ENCODE data around the gene AGAP1.

Gene AGAP1

DNA sequence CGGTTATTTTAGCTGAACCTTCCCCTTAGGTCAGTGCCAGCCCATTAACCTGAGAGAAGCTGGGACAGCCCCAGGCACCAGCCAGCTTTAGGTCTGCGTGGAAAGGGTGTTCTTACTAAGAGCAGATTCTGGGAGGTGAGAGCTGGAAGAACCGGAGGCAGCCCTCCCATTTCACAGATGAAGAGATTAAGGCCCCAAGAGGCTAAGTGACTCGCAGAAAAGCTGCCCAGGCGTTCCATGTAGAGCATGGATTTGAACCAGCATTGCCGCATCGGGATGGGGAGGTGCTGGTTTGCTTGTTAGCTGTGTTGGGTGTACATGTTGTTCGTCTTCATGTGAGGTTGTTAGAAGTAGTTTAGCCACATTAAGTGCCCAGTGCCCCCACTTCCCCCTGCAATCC is 203.2 kb downstream of the AGAP1 start:
- DNase-seq = no peak

DNA sequence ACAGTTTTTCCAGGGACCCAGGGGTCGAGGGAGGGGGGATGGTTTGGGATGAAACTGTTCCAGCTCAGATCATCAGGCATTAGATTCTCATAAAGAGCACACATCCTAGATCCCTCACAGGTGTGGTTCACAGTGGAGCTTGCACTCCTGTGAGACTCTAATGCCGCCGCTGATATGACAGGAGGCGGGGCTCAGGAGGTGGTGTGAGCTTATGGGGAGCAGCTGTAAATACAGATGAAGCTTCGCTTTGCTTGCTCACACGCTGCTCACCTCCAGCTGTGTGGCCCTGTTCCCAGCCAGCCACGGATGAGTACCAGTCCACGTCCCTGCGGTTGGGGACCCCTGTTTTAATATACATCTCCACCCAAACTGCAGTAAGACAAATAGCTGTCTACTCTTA is 204.2 kb downstream of the AGAP1 start:
- no peak for DNase-seq

DNA sequence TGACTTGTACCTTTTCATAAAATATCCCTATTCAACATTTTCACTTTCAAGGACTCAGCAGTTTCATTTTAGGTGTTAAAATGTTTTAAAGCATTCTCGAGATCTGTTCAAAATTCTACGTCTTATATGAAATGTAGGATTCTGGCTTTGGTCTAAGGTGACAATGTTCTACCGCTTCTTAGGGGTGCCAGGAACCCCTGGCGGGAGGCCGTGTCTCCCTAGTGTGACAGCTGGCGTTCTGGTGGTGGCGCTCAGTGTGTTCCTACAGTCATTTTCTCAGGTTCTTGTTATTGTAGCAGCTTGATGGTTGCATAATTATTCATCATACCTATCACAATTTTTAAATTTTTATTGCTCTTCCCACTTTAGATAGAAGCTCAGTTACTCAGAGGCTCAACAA is 204.6 kb downstream of the AGAP1 start:
- DNase-seq = no peak

DNA sequence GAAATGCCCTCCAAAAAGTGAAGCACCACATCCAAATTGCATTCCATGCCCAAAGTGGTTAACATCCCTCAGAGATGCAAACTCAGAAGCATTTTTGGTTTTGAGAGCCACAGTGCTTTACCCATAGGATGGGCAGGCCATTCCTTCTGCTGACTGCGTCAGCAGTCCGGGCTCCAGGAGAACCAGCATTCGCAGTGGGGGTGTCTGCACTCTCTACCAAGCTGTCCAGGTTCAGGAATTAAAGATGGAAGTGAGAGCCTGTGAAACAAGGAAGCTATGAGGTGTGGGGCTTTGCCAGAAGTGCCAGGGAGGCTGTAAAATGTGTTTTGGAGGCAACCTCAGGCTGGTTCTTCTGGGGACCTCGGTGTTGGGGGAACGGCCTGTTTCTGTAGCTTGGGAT is 205.7 kb downstream of the AGAP1 start:
- DNase-seq = no peak

DNA sequence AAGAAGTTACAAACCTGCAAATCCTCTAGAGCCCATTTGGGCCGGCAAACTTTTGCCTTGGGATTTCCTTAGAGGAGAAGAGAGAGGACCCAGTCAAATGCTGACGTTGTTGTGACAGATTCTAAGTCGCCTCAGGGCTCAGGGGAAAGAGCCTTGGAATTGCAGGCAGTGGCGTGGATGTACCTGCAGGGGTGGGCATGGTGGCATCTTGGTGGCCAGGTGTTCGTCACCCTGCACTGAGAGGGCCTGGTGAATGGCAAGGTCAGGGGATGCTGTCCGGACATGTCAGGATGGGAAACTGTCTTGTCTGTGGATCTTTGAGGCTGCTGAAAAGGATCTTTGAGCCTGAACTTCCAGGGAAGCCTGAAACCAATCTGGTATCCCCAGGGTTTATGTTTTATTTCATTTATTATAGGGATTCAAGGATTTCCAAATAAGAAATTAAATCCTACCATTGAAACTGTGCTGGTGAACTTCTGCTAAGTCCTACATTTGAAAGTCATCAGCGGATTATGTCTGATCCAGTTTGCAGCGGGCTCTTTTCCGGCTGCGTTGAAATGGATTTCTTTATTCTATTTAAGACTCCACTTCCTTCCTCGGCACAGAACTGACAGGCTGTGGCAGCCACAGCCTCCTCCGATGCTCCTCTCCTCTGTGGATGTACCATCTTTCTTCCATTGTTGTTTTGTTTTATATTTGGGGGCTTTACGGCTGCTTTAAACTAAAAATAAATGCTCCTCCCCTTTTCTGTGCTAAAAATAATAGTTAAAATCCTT is 207.6 kb downstream of the AGAP1 start:
- no peak for DNase-seq

DNA sequence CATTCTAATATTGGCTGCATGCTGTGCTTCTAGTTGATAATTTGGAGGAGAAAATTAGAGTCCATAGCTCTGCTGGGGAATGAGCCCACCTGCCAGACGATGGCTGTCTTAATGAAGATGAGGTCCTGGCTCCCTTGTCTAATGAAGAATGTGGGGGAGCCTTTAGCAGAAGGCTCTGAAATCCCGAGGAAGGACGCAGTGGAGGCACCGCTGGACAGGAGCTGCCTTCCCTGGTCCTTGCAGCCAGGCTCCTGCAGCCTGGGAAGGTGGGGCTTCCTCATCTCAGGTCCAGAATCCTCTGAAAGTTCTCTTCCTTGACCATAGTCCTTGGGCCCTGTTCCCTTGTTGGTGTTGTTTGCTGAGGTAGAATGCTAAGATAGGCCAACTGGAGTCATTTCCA is 208.3 kb downstream of the AGAP1 start:
- DNase-seq = no peak

DNA sequence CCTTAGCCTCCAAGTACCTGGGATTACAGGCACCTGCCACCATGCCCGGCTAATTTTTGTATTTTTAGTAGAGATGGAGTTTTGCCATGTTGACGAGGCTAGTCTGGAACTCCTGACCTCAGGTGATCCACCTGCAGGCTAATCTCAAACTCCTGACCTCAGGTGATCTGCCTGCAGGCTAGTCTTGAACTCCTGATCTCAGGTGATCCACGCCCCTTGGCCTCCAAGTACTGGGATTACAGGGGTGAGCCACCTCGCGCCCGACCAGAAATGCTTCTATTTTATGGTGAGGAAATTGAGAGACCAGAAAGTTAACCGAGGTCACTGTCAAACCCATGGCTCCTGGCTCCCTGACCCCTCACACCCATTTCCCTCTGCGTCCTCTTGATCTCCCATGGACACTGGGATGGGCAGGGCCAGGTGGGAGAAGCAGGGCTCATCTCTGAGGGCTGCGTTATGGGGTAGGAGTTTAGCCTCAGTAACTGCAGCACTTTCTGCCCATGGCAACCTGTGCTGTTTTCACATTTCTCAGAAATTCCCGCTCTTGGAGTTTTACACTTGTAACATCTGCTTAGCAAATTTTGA is 210.0 kb downstream of the AGAP1 start:
- no peak for DNase-seq

DNA sequence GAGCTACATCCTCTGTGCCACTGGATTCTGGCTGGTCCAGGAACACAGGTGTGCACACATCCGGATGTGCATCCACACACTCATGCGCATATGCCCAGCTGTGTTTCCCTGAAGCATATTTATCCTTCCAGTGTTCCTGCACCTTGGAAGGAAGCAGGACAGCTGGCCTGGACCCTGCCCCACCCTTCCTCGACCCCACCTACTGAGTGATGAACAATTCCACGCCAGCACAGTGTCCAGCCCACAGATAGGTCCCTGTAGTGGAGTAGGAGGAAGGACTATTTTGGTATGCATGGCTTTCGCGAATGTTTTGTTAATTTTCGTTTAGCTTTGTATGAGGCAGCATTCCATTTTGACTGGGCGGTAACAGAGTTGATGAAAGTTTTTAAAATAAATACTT is 211.5 kb downstream of the AGAP1 start:
- DNase-seq = no peak

DNA sequence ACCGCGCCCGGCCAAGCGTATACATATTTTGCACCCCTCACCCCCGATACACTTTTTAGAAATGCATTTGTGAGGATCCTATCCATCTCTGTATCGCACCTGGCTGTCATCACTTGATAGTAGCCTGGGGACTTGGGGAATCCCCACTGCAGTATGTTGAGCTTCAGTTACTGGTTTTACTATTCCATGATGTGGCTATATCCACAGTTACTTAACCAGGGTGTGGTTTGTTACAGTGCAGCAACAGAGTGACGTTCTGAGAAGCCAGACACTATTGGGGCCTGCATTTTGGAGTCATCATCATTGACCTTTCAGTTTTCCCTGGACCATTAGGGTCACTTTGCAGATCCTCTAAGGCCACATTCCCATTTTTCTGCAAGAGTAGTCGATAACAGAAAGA is 212.7 kb downstream of the AGAP1 start:
- no peak for DNase-seq

DNA sequence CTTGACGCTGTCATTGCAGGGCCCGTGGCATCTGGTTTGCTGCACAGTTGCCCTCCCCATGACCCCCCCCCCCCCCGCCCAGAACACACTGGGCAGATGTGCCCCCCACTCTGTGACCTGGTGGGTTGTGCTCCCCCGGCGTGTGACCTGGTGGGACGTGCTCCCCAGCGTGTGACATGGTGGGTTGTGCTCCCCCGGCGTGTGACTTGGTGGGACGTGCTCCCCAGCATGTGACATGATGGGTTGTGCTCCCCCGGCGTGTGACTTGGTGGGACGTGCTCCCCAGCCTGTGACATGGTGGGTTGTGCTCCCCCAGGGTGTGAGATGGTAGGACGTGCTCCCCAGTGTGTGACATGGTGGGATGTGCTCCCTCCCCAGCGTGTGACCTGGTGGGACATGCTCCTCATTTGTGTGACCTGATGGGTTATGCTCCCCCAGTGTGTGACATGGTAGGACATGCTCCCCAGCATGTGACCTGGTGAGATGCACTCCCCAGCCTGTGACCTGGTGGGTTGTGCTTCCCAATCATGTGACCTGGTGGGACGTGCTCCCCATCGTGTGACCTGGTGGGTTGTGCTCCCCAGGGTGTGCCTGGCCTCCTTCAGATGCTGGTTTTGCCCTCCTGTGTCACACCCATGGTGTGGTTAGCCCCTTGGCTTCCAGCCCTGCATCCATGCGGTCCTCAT is 213.7 kb downstream of the AGAP1 start:
- no peak for DNase-seq

DNA sequence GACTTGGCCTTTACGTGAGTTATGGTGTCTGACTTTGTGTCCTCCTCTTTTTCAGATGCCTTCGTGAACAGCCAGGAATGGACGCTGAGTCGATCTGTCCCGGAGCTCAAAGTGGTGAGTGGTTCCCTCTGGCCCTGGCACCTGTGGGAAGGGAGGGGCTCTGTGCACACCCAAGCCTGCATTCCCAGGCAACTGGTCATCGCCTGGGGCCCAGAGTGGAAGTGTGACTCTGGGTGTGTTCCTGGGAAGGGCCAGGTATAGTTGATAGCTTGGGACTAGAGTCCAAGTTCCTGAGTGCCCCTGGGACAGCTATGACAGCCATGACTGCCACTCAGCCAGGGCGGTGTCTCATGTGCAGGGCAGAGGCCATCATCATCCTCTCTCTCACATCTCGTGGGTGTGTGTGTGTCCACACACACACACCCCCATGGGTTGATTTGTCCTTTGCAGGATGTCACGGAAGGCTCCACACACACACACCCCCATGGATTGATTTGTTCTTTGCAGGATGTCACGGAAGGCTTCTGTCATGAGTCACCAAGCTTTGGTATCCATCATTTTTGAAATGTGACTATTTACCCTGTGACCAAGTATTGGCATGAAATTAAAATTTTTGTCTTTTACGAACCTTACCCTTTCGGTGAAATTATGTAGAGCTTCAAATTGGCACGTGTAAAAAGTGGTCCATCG is 215.4 kb downstream of the AGAP1 start:
- DNase-seq = no peak

DNA sequence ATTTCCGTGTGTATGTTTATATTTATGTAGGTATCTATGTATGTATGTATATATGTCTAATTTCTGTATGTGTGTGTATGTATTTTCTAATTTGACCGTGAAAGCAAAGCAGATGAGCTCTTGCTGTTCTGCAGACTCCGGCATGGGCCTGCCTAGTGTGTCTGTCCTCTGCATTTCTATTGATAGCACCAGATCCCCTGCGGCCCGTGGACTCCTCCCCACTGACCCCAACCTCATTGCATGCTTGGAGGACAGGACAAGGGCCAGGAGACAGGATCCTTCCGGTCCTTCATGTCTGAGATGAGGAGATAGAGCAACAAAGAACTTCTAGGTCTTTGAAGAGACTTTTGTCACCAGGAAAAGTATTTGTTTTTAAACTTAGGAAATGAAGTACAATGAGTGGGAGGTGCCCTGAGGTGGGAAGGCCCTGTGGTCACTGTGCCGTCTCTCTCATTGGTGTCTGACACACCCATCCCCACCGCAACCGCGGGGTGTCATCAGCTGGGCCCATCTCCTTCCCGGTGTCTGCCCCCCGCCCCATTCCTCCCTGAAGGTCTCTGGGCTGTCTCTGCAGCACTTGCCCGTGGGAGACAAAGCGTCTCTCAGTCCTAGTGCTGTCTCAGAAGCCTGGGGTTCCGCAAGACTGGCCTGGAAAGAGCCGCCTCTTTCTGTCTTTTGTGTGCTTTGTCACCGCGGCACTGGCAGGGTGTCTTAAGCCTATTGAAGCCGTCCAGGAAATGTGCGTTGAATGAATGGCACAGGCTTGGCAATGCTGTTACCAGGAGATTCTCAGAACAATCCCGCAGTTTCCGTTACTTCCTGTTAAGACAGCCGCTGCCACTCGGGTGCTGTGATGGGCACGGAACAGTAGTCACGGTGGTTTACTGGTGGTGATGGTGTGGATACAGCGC is 216.4 kb downstream of the AGAP1 start:
- no peak for DNase-seq

DNA sequence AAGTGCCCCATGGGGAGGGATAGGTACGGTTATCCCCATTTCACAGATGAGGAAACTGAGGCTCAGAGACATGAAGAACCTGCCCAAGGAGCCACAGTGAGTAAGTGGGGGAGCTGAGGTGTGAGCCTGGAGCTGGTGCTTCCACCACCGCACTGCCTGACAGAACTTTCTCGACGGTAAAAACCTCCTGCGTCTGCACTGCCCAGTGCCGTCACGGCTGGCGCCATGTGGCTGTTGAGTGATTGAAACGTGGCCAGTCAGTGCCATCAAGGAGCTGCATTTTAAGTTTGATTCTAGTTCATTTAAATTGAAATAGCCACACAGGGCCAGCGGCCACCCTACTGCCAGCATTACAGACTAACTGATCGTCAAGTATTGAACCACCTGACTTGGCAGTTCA is 217.1 kb downstream of the AGAP1 start:
- no peak for DNase-seq

DNA sequence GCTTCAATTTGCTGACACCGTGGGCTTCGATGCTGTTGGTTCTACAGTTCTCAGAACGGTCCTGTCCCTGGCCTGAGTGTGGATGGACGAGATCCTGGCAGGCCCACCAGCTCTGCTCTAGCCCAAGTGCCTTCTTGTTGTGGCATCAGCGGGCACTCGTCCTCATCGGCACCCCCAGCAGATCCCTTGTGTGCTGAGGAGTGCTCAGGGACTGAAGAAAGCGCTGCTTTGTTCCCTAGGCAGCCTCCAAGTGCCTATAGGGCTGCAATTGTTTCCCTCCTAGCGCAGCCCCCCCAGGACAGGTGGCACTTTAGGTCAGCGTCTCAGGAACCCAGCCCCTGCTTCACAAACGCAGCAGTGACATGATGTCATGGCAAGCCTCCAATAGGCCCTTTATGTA is 217.7 kb downstream of the AGAP1 start:
- no peak for DNase-seq

DNA sequence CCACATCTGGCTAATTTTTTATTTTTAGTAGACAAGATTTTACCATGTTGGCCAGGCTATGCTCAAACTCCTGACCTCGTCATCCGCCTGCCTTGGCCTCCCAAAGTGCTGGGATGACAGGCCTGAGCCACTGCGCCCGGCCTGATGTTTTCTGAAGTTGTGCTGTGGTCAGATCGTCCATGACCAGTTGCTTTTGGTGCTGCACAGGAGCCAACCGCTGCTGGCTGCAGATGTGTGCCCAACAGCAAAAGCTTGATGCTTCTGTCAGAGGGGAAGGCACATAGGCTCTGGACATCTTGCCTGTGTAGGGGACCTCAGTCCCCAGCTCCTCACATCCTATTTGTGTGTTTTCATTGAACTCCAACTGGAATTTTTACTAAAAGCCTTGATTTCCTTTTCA is 218.3 kb downstream of the AGAP1 start:
- no peak for DNase-seq

DNA sequence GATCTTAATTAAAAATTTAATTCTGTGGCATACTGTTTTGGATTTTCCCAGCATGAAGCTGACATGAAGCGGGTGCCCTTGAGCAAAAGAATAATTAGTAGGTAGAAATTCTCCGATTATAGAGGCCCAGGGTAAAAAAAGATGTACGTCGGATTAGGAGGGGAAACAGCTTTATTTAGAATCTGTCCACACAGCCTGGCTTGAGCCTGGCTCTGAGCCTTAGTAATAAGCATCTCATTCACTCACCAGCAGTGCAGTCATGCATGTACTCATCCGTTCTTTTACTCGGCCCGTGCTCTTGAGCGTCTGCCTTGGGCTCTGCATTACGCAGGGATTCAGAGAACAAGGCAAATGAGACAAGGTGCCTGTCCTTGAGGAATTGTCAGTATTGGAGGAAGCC is 219.3 kb downstream of the AGAP1 start:
- no peak for DNase-seq

DNA sequence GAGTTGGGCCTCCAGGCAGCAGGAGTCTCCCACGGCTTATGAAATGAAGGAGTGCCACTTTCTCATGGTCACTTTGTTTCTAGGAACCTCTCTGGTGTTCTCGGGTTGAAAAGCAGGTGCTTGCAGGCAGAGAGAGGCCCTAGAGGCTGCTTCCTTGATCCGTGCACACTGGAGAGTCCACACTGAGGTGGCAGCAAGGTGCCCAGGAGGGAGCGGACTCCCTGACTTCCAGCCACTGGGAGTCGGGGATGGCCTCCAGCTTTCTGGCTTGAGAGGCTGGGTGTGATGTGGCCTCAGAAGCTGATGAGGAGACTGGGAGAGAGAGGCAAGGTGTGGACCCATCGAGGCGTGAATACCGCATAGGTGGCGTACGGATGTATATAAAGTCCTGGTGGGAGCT is 221.8 kb downstream of the AGAP1 start:
- DNase-seq = no peak

DNA sequence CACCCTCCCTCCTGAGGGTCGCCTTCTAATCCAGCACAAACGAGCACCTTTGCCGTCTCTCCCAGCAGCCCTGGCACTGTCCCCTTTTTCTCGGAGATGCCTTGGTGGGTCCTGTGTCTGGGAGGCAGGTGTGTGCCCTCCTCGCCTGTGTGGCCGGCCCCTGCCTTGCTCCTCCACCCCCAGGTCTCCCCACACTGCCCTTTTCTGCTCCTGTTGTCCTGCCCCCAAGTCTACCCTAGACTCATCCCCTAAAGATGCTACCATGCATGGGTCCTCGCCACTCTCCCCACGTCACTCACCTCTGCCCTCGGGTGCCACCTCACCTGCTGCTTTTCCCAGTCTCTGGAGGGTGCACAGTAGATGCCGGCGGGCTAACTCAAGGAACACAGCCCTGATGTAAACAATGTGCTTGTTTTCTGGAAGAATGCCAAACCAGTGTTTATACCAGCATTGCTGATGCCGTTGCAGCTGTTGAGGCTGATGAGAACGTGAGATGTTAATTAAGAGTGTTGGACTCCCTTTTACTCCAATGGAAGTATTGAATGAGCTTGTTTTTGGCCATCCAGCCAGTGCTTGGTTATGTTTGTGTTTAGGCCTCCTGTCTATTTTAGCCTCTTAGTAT is 223.1 kb downstream of the AGAP1 start:
- no peak for DNase-seq

DNA sequence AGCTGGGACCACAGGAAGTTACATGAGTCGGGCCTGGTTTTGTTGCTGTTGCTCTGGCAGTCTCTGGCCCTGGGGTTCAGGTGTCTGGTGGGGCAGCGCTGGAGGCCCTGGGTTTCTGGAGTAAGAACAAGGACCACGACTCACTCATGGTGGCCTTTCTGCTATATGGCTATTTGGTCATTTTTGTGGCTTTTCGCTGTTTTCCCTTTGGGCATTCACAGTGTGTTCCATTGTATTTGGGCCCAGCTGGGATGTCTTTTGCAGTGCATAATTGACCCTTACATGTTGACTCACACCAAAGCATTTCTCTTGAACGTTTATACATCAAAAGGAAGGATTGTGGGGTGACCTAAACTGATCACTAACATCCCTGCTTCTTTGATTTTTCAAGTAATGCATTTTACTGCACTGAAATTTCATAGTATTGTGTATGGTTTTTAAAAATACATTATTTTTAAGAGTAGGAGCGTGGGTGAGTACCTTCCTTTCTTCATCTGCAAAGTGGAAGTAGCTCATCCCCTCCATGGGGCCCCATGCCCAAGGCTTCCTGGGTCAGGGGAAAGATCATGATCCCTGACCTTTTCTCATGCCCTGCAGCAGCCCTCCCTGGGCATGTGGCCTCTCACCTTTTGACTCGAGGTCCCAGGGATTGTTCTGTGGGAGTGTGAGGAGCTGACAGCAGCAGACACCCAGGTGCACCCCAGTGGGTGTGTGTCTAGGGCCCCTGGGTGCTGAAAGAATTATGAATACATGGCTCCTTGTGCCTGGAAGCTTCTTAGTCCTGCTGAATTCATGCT is 225.5 kb downstream of the AGAP1 start:
- no peak for DNase-seq

DNA sequence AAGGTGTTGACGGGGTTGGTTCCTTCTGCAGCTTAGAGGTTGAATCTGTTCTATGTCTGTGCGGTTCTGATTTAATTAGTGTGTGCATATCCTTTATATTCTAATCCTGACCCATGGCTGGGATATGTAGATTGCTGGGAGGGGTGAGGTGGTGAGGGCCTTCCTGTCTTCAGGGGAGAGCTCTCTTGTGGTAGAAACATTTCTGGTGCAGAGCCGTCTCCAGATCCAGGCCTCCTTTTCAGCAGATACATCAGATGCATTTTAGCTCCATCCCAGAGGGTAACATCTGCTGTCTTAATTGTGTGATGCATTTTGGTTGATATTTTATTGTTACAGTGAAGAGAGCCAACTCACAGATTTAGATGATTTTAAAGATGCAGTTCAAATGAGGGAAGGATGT is 227.8 kb downstream of the AGAP1 start:
- DNase-seq = no peak

DNA sequence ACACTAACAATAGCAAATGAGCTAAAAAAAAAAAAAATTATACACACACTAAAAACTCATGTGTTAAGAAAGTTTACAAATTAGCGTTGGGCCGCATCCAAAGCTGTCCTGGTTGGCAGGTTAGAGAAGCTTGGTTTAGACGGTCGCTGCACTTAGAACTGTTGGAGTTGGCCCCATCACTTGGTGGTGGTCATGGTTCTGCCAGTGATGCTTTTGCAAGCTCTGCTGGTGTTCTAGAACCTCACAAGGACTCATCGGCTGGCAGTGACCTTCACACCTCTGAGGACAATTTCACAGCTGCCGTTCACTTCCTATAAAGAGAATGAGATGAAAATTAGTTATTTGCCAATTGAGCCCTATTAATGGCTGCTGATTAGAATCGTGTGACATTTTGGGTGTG is 229.0 kb downstream of the AGAP1 start:
- no peak for DNase-seq
